ENCODE results near the gene GTF3C4.

GTF3C4 gene

GRCh38 chr9:132631685-132632084 lies 38.6 kb upstream of the GTF3C4 start:
- no peak overlapping the region for H3K27ac ChIP-seq (ENCODE audit: insufficient read depth, low read length, poor library complexity, severe bottlenecking)
- no peaks in the 10 kb centered on the region for H3K4me1 ChIP-seq (ENCODE audit: control insufficient read depth, insufficient read depth, low read length, poor library complexity, severe bottlenecking)
- no peak for DNase-seq
- H3K27me3 ChIP-seq (replicated peaks; ENCODE audit: control insufficient read depth, insufficient read depth, low read length, poor library complexity, severe bottlenecking) = no peaks in the 10 kb centered on the region
- H3K9me3 ChIP-seq (ENCODE audit: control insufficient read depth, low read length) = no peaks in the 10 kb centered on the region
- no peak overlapping the region for H3K4me3 ChIP-seq (ENCODE audit: insufficient read depth, low read depth, low read length, poor library complexity, severe bottlenecking)
- H3K36me3 ChIP-seq (ENCODE audit: control insufficient read depth, insufficient read depth, low read length) = peaks cover 49% of the 10 kb centered on the region

- Histone ChIP-seq H3K4me3 (ENCODE audit: insufficient read depth, low read depth, low read length, poor library complexity, severe bottlenecking) (no peak overlapping the region), H3K36me3 (ENCODE audit: control insufficient read depth, insufficient read depth, low read length) (peaks cover 41% of the 10 kb centered on the region), H3K4me1 (ENCODE audit: control insufficient read depth, insufficient read depth, low read length, poor library complexity, severe bottlenecking) (no peaks in the 10 kb centered on the region), H3K27me3 (replicated peaks; ENCODE audit: control insufficient read depth, insufficient read depth, low read length, poor library complexity, severe bottlenecking) (no peaks in the 10 kb centered on the region), H3K27ac (ENCODE audit: insufficient read depth, low read length, poor library complexity, severe bottlenecking) (no peak overlapping the region), H3K9me3 (ENCODE audit: control insufficient read depth, low read length) (no peaks in the 10 kb centered on the region)
- no peak for DNase-seq
These were observed 37.7 kb upstream of the GTF3C4 start for GRCh38 chr9:132632413-132633129.

GRCh38 chr9:132634327-132634726 lies 35.9 kb upstream of the GTF3C4 start:
- peaks cover 39% of the 10 kb centered on the region for H3K36me3 ChIP-seq (ENCODE audit: control insufficient read depth, insufficient read depth, low read length)
- no peak for DNase-seq
- H3K4me1 ChIP-seq (ENCODE audit: control insufficient read depth, insufficient read depth, low read length, poor library complexity, severe bottlenecking) = no peaks in the 10 kb centered on the region
- no peaks in the 10 kb centered on the region for H3K9me3 ChIP-seq (ENCODE audit: control insufficient read depth, low read length)
- H3K4me3 ChIP-seq (ENCODE audit: insufficient read depth, low read depth, low read length, poor library complexity, severe bottlenecking) = no peak overlapping the region
- no peaks in the 10 kb centered on the region for H3K27me3 ChIP-seq (replicated peaks; ENCODE audit: control insufficient read depth, insufficient read depth, low read length, poor library complexity, severe bottlenecking)
- no peak overlapping the region for H3K27ac ChIP-seq (ENCODE audit: insufficient read depth, low read length, poor library complexity, severe bottlenecking)

GRCh38 chr9:132637351-132637750 lies 32.9 kb upstream of the GTF3C4 start:
- Histone ChIP-seq H3K27ac (ENCODE audit: insufficient read depth, low read length, poor library complexity, severe bottlenecking) (no peak overlapping the region), H3K4me1 (ENCODE audit: control insufficient read depth, insufficient read depth, low read length, poor library complexity, severe bottlenecking) (no peaks in the 10 kb centered on the region), H3K9me3 (ENCODE audit: control insufficient read depth, low read length) (no peaks in the 10 kb centered on the region), H3K36me3 (ENCODE audit: control insufficient read depth, insufficient read depth, low read length) (peaks cover 43% of the 10 kb centered on the region), H3K4me3 (ENCODE audit: insufficient read depth, low read depth, low read length, poor library complexity, severe bottlenecking) (no peak overlapping the region), H3K27me3 (replicated peaks; ENCODE audit: control insufficient read depth, insufficient read depth, low read length, poor library complexity, severe bottlenecking) (no peaks in the 10 kb centered on the region)
- no peak for DNase-seq

- H3K36me3 ChIP-seq (ENCODE audit: control insufficient read depth, insufficient read depth, low read length) = peaks cover 44% of the 10 kb centered on the region
- no peaks in the 10 kb centered on the region for H3K9me3 ChIP-seq (ENCODE audit: control insufficient read depth, low read length)
- H3K27me3 ChIP-seq (replicated peaks; ENCODE audit: control insufficient read depth, insufficient read depth, low read length, poor library complexity, severe bottlenecking) = no peaks in the 10 kb centered on the region
- H3K27ac ChIP-seq (ENCODE audit: insufficient read depth, low read length, poor library complexity, severe bottlenecking) = no peak overlapping the region
- no peak for DNase-seq
- H3K4me3 ChIP-seq (ENCODE audit: insufficient read depth, low read depth, low read length, poor library complexity, severe bottlenecking) = no peak overlapping the region
- no peaks in the 10 kb centered on the region for H3K4me1 ChIP-seq (ENCODE audit: control insufficient read depth, insufficient read depth, low read length, poor library complexity, severe bottlenecking)
These were observed 32.5 kb upstream of the GTF3C4 start for GRCh38 chr9:132637801-132638200.

- H3K4me3 ChIP-seq (ENCODE audit: insufficient read depth, low read depth, low read length, poor library complexity, severe bottlenecking) = no peak overlapping the region
- no peak overlapping the region for H3K27ac ChIP-seq (ENCODE audit: insufficient read depth, low read length, poor library complexity, severe bottlenecking)
- no peaks in the 10 kb centered on the region for H3K4me1 ChIP-seq (ENCODE audit: control insufficient read depth, insufficient read depth, low read length, poor library complexity, severe bottlenecking)
- H3K9me3 ChIP-seq (ENCODE audit: control insufficient read depth, low read length) = no peaks in the 10 kb centered on the region
- H3K27me3 ChIP-seq (replicated peaks; ENCODE audit: control insufficient read depth, insufficient read depth, low read length, poor library complexity, severe bottlenecking) = no peaks in the 10 kb centered on the region
- no peak for DNase-seq
- peaks cover 48% of the 10 kb centered on the region for H3K36me3 ChIP-seq (ENCODE audit: control insufficient read depth, insufficient read depth, low read length)
These were observed 32.0 kb upstream of the GTF3C4 start for GRCh38 chr9:132638240-132638639.

GRCh38 chr9:132639322-132639721 lies 30.9 kb upstream of the GTF3C4 start:
- Histone ChIP-seq H3K36me3 (ENCODE audit: control insufficient read depth, insufficient read depth, low read length) (peaks cover 57% of the 10 kb centered on the region), H3K9me3 (ENCODE audit: control insufficient read depth, low read length) (no peaks in the 10 kb centered on the region), H3K27me3 (replicated peaks; ENCODE audit: control insufficient read depth, insufficient read depth, low read length, poor library complexity, severe bottlenecking) (no peaks in the 10 kb centered on the region), H3K4me3 (ENCODE audit: insufficient read depth, low read depth, low read length, poor library complexity, severe bottlenecking) (no peak overlapping the region), H3K27ac (ENCODE audit: insufficient read depth, low read length, poor library complexity, severe bottlenecking) (no peak overlapping the region), H3K4me1 (ENCODE audit: control insufficient read depth, insufficient read depth, low read length, poor library complexity, severe bottlenecking) (no peaks in the 10 kb centered on the region)
- DNase-seq = no peak

- H3K27ac ChIP-seq (ENCODE audit: insufficient read depth, low read length, poor library complexity, severe bottlenecking) = no peak overlapping the region
- H3K36me3 ChIP-seq (ENCODE audit: control insufficient read depth, insufficient read depth, low read length) = peaks cover 74% of the 10 kb centered on the region
- no peak for DNase-seq
- H3K4me1 ChIP-seq (ENCODE audit: control insufficient read depth, insufficient read depth, low read length, poor library complexity, severe bottlenecking) = no peaks in the 10 kb centered on the region
- H3K27me3 ChIP-seq (replicated peaks; ENCODE audit: control insufficient read depth, insufficient read depth, low read length, poor library complexity, severe bottlenecking) = no peaks in the 10 kb centered on the region
- H3K9me3 ChIP-seq (ENCODE audit: control insufficient read depth, low read length) = no peaks in the 10 kb centered on the region
- H3K4me3 ChIP-seq (ENCODE audit: insufficient read depth, low read depth, low read length, poor library complexity, severe bottlenecking) = no peak overlapping the region
These were observed 29.0 kb upstream of the GTF3C4 start for GRCh38 chr9:132641216-132641615.

- no peak overlapping the region for H3K27ac ChIP-seq (ENCODE audit: insufficient read depth, low read length, poor library complexity, severe bottlenecking)
- no peaks in the 10 kb centered on the region for H3K27me3 ChIP-seq (replicated peaks; ENCODE audit: control insufficient read depth, insufficient read depth, low read length, poor library complexity, severe bottlenecking)
- peaks cover 90% of the 10 kb centered on the region for H3K36me3 ChIP-seq (ENCODE audit: control insufficient read depth, insufficient read depth, low read length)
- H3K4me3 ChIP-seq (ENCODE audit: insufficient read depth, low read depth, low read length, poor library complexity, severe bottlenecking) = no peak overlapping the region
- no peaks in the 10 kb centered on the region for H3K4me1 ChIP-seq (ENCODE audit: control insufficient read depth, insufficient read depth, low read length, poor library complexity, severe bottlenecking)
- H3K9me3 ChIP-seq (ENCODE audit: control insufficient read depth, low read length) = no peaks in the 10 kb centered on the region
- DNase-seq = no peak
These were observed 26.0 kb upstream of the GTF3C4 start for GRCh38 chr9:132644251-132644650.

GRCh38 chr9:132645306-132645705 lies 25.0 kb upstream of the GTF3C4 start:
- Histone ChIP-seq H3K36me3 (ENCODE audit: control insufficient read depth, insufficient read depth, low read length) (peaks cover 88% of the 10 kb centered on the region), H3K27ac (ENCODE audit: insufficient read depth, low read length, poor library complexity, severe bottlenecking) (no peak overlapping the region), H3K9me3 (ENCODE audit: control insufficient read depth, low read length) (no peaks in the 10 kb centered on the region), H3K4me3 (ENCODE audit: insufficient read depth, low read depth, low read length, poor library complexity, severe bottlenecking) (no peak overlapping the region), H3K4me1 (ENCODE audit: control insufficient read depth, insufficient read depth, low read length, poor library complexity, severe bottlenecking) (no peaks in the 10 kb centered on the region), H3K27me3 (replicated peaks; ENCODE audit: control insufficient read depth, insufficient read depth, low read length, poor library complexity, severe bottlenecking) (no peaks in the 10 kb centered on the region)
- DNase-seq = no peak

Data from effector memory CD4-positive, alpha-beta T cell (primary cell).